GM18861 (cell line): ENCODE data around the gene SETD5.
"Not testable (repeated sequence)": the region's sequence is repeated elsewhere in the genome, so short reads cannot be mapped to it uniquely, and the experiment has no call there.

ENCODE experiments used
- ATAC-seq: cut with Tn5 transposase; IDR thresholded peaks from one replicate; pipeline ENCODE4 v1.9.1; 2021; ENCODE audit not compliant: unreplicated experiment

Gene SETD5

DNA sequence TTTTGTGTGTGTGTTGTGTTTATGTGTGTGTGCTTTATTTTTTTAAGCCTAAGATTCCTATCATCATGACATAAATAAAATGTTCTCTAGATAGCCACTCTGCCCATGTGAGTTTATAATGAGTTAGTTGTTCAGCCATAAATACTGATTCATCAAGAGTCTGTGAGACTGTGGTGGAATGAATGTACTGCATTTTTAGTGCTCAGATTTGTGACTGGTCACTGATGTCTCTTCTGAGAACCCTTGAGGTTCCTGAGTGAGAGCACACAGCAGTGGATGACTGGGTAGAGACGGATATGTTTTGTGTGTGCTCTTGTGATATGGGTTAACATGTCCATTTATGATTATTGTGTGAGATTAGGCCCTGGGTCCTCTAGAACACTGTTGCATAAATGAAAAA is 51.2 kb downstream of the SETD5 start:
- no peak for ATAC-seq

DNA sequence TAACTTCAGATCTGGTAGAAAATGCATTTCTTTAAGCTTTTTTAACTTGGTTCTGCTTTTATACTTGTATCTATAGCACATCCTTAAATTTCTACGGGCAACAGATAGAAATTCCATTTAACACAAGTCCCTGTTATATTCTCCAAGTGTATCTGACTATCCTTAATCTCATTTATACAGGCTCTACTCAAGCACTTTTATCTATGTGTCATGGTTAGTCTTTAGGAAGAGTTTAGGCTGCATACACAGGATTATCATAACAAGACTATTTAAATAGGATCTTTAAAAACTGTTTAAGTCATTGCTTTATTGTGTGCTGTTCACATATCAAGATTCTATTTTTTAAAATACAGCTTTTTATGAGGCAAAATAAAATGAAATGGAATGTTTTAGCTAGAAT is 52.7 kb downstream of the SETD5 start:
- no peak for ATAC-seq

DNA sequence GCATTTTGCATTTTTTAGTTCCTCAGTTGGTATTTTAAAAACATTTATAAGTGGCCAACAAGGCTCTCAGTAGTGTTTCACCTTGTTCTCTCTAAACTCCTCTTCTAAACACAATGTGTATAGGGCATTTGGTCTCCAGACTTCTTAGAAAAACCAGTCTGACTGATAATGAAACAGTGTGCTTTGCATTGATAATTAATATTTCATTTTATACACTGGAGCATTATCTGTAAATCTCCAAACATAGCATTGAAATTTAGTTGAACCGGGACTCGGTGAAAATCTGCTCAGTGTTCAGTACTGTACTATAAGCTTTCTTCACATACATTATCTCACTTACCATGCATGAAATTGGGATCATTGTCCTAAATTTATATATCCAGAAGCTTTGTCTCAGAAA is 53.6 kb downstream of the SETD5 start:
- ATAC-seq, result no peak

DNA sequence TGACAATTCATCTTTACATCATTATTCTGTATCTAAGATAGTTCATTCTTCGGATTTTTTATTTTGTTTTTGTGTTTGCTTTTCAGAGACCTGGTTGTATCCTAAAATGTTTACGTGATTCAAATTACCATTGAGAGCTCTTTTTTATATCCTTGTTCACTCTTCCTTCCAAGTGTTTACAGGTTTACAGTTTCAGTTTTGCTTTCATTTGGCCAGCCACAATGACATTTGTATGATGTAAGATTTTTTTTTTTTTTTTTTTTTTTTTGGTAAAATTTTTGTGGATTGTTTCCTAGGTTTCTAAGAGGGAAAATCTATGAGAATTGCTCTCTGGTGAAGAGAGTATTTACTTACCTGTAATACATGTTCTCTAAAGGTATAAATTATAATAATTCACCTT is 55.0 kb downstream of the SETD5 start:
- no peak for ATAC-seq

DNA sequence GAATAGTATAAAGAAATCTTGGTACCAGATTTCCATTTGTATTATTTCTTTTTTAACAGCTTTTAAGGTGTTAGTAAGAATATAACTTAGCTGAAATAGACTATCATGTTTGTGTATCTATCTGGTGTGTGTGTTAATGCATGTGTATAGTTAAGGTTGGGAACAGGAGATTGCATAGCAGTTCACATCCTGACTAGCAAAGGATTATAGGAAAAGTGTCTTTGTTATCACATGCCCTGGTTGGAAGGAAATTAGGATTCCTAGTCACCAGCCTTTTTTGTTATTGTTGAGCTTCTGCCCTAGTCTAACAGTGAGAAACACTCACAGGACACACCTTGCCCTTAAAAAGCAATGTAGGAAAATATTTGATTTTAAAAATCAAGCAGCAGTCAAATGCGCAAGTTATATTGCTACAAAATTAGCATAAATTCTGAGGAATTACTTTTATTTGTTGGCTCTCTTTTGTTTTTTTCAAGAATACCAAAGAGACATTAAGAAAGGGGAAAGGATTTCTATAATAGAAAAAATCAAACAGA is 58.2 kb downstream of the SETD5 start:
- ATAC-seq, result no peak

DNA sequence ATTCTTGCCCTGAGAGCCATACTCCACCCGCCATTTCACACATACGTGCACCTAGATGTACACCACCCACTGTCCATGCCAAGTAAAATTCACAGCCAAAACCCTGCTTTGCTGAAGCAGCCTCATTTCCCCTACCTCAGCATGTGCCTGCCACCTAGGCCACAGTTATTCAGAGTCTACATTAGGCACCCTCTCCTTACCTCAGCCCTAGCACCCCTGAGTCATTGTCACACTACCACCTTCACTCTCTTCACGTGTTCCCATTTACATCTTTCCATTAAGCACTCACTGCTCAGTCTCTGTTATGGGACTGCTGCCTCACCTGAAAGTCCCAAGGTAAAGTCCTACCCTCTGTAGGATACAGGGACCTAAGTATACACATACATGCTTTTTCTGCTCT is 70.0 kb downstream of the SETD5 start:
- ATAC-seq, result no peak

DNA sequence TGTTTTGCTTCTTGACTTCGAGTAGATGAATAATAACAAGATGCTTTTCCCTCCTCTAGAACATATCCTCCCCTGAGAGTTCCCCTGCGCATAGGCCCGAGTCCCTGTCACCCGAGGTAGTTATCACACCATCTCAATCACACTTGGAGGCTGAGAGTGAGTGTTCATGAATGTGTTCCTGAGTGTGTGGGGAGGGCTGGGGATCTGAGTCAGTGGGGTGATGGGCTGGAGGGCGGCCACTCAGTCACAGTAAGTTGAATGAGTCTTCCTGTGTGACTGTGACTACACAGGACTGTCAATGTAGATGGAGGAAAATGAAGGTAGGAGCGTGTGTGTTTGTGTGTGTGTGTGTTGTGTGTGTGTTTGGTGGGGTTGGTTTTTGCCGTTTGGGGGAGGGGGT is 71.0 kb downstream of the SETD5 start:
- ATAC-seq, result no peak

DNA sequence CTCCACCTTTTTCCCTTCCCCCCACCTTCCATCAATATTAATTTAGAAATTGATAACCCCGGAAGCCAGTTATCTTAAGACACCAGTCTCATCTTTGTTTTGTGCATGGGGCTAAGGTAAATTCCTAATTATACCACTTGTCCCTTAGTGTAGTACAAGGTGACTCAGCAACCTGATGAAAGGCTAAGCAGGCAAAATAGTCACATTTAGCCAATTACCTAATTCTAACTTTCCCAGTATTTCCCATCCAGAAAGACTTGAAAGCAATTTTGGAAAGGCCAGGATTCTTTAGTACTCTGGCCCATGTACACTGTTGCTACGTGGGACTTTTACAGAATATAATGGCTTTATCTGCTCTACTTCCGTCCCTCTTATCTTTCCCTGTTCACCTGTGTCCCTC is 72.6 kb downstream of the SETD5 start:
- ATAC-seq, result no peak

DNA sequence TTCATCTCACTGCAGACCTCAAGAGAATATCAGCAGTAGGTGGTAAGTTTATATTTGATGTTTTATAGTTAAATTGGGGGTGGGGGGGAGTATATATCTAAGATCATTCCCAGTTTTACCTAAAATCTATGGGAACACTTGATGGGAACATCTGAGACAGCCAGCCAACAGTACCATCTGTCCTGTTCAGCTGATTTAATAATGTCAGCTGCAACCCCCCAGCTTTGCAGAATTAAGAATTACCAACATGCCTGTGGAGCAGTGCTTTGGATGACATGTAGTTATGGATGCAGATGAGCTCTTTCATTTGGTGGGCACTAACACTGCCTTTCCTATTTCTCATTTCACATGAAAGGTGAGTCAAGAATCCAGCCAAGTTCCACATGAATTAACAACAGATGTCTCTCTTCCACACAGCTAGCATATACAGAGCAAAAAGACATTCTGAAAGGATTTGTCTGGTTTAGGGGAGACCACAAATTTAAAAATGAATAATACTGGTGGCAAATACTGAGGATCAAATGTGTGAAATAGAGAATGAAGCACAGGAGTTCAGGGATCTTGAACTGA is 76.2 kb downstream of the SETD5 start:
- no peak for ATAC-seq

DNA sequence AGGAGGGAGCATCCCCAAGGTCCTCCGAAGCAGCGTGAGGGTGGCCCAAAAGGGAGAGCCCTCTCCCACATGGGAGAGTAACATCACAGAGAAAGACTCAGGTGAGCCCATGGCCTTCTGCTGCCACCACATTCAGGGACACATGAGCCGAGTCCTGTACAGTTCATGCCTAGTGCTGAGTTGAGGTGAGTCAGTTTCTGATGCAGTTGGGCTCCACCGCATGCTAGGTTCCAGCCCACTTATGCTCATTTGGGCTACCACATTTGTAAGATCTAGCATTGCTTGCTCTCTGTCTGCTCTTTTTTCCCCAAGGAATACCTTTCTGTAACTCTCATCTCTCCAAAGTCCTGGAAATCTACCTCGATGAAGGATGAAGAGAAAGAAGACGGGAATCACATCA is 77.1 kb downstream of the SETD5 start:
- ATAC-seq, result no peak

DNA sequence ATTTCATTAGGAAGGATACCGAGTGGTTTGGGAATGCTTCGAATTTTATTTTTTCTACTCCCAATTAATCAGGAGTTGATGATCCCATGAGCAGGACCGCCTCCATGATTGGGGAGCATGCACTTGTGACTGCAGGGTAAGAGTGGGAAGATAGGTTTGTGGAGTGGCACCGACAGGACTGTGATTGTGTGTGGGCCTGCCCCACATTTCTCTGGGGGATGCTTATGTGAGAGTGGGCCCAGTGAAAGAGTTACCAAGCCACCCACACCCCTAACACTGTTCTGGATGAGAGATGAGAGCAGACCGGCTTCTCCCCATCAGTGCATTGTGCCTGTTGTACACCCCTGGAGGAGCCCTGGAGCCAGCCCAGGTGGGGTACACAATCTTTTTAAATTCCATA is 79.5 kb downstream of the SETD5 start:
- ATAC-seq, result no peak

DNA sequence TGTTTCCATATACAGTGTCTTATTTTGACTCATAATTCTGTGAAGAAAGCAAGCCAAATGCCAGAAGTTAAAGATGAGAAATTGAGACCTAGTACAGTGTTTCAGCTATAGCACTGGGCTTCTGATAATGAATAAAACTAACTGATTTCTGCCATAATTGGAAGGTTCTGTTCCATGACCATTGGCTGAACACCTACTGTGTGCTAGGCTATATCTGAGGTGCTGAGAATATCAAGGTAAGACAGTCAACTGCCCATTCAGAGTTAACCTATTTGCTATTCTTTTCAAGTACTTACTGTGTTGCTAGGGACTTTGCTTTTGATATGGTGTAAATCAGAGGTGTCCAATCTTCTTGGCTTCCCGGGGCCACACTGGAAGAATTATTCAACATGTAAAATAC is 82.8 kb downstream of the SETD5 start:
- no peak for ATAC-seq

DNA sequence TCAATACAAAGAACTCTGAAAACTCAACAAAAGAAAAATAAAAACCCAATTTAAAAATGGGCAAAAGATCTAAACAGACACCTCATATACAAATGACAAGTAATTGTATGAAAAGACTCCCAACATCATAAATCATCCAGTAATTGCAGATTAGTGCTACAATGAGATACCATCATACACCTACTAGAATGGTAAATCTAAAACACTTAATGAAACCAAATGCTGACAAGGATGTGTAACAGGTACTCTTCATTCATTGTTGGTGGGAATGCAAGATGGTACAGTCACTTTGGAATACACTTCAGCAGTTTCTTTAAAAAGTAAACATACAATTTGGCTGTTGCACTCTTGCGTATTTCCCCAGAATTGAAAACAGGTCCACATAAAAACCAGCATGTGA is 87.8 kb downstream of the SETD5 start:
- no peak for ATAC-seq

DNA sequence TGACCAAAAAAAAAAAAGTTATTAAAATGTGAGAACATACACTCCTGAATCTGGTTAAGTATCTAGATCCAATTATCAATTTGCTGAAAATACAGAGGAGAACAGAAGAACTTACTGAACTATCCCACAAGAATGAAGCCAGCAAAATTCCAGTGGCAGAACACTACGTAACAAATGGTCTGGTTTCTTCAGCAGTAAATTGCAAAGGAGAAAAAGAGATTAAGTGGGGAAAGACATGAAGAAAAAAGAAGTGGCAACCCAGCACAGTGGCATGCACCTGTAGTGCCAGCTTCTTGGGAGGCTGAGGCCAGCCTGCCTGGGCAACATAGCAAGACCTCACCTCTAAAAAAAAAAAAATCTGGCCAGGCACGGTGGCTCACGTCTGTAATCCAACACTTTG is 94.1 kb downstream of the SETD5 start:
- ATAC-seq, result no peak

DNA sequence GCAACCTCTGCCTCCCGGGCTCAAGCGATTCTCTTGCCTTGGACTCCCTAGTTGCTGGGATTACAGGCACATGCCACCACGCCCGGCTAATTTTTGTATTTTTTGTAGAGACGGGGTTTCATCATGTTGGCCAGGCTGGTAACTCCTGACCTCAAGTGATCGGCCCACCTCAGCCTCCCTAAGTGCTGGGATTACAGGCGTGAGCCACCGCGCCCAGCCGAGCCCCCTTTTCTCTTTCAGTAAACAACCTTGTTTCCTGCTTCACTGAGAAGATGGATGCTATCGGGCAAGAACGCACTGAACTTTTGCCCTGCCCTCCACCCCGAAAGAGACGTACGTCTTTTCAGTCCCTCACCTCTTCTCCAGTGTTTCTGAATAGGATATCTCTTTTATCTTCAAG is 96.6 kb downstream of the SETD5 start:
- ATAC-seq, result not testable (repeated sequence)

DNA sequence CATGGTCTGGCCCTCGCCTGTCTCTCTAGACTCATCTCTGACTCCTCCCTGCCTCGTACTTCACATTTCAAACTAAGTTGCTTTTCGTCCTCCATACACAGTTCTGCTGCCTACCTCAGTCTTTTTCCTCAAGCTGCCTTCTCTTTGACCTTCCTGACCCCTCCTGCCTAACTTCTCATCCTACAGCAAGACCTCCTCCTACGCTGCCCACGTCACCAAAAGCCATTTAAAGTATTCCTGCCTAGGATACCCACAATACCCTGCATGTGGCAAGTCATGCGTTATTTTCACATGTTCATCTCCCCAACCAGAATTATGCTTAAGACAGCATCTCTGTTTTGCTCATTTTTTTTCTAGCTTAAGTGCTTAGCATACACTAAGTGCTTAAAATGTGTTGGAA is 99.5 kb downstream of the SETD5 start:
- ATAC-seq, result no peak

DNA sequence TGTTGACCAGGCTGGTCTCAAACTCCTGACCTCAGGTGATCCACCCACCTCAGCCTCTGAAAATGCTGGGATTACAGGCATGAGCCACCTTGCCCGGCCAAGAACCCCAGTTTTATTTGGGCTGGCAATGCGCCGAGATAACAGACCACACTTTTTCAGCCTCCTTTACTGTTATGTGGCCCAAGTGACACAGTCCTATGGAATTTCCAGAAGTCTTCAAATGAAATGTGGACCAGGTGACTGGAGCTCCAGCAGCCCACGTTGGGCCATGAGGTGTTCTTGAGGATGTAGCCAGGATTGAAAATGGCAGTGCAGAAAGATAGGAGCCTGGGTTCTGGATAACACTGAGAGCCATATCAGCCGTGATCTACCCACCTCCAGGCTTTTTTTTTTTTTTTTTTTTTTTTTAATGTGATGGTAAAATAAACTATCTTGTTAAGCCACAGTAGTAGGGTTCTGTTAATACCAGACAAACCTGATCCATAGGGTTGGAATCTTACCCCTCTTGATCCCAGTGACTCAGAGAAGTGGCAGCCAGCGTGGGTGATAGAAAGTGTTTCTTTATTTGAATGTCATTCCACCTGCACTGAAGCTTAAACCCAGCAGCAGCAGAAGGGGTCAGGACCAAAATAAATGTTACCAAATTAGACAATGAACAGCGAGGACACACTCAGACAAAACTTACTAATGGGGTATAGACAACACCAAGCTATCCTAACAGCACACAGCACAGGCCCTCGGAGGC is 100.6 kb downstream of the SETD5 start:
- ATAC-seq, result no peak

DNA sequence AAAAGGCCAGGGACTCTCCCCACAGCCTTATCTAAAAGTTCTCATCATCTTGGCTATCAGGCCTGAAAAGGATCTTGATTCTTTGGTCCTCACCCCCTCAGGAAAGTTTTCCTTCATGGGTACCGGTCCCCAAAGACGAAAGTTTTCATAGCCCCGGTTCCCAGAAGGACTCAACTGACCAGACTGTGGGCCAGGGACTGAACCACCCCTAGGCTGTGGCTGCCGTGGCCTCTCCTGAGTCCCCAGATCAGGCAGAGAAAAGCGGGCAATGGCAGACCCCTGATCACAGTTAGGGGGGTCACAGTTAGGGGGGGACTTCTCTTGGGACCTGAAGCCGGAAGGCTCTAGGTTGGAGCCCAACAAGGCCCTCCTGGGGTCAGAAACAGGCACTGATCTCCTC is 101.4 kb downstream of the SETD5 start:
- no peak for ATAC-seq

DNA sequence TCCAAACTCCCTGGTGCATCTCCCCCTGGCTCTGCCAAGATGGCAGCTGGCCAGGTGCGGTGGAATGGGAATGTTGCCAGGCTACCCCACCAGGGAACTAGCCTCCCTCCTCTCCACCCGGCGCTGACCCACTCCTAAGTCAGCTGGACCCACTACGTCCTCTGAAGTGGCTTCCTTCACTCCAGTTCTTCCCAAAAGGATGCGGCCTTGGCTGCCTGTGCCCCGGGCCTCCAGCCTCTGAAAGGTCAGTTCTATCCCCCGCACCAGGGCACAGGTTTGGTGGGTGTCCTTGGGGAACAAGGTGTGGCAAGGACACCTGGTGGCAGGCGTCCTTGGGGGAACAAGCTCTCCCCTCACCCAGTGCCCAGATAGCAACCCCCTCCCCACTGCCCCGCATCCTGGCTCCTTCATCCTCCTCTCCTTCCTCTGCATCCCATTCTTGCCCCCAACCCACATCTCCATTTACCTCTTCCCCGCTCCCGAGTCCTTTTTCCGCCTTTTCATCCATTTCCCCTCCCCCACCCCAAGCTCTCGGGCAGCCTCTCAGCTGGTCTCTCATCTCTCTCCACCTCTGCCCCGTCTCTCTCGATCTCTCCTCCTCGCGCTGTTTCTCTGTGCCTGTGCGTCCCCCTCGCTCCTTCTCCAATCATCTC is 102.2 kb downstream of the SETD5 start:
- ATAC-seq, result no peak

DNA sequence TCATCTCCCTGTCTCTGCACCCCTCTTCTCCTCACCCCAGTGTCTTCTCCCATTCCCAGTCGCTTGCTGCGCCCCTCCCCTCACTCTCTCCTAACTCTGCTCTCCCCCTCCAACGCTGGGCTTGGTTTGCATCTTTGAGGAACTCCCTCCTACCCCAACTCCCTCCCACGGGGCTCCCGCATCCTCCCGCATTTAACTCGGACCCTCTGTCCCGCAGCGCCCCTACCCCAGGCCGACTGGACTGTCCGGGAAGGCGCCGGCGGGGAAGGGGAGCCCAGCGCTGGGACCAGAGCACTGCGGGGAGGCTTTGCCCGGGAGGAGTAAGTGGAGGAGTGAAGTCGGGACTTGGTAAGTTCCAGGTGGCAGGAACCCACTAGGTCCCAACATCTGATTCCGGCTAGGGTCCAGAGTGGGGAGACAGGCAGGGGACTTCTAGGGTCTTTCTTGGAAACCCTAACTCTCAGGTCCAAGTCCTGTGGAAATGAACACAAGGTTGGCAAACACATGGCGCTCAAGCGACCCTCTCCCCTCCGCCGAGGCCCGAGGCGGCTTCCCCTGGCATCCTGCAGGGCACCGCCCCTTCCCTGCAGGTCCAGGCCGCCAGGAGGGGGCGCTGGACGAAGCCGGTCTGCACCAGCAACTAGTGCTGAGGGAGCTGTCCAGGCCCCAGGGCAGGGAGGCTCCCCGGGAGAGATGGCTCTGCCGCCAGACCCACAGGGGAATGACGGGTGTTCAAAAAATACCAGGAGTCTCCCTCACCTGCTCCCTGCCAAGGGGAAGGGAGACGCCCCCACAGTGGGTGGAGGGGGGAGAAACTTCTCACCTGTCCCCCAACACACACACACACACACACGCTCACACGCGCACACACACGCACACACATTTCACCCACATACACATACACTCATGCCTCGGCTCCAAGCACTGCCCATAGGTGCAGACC is 103.0 kb downstream of the SETD5 start:
- ATAC-seq, result no peak

DNA sequence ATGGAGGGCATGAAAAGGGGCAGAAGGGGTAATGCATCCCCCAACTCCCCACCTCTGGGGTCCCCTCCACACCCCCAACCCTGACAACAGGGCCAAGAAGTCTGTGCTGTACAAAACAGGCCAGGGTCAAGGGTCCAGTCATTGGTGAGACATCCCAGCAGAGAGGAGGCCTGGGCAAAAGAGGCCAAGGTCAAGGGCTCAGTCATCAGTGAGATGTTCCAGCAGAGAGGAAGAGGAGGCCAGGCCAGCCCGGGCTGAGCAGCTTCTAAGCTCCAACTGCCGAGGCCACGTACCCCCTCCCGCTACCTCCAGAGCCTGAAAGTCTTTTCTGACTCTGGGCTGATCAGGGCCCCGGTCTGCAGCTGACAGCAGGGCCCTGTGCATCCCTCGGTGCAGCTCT is 103.8 kb downstream of the SETD5 start:
- ATAC-seq, result no peak
